ENCODE data around the gene VSIR.

DNA sequence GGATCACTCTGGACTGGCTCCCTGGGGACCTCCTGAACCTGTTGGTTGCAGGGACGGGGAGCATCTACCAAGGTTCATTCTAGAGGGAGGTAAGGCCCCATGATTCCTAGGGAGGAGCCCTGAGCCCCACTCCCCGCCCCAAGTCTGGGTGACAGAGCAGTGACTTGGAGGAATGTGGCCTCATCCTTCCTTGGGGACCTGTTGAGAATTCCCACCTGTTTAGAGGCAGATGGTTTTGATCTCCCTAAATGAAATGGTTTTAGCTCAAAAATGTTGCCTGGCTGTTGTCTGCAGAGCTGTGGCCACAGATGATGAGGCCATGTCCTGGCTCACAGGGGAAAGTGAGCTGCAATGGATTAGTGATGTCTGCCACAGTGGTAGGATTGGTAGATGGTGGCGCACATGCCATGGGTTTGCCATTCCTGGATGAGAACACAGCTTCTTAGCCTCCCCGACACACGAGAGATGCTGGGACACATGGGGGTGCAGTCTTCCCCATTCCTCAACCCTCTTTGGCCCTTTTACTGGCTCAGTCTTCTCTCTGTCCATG, 66.0 kb downstream of the VSIR start:
- TF ChIP-seq POLR2A (IDR thresholded peaks at IDR 0.05): no peak
- TF ChIP-seq, protein P1, sequence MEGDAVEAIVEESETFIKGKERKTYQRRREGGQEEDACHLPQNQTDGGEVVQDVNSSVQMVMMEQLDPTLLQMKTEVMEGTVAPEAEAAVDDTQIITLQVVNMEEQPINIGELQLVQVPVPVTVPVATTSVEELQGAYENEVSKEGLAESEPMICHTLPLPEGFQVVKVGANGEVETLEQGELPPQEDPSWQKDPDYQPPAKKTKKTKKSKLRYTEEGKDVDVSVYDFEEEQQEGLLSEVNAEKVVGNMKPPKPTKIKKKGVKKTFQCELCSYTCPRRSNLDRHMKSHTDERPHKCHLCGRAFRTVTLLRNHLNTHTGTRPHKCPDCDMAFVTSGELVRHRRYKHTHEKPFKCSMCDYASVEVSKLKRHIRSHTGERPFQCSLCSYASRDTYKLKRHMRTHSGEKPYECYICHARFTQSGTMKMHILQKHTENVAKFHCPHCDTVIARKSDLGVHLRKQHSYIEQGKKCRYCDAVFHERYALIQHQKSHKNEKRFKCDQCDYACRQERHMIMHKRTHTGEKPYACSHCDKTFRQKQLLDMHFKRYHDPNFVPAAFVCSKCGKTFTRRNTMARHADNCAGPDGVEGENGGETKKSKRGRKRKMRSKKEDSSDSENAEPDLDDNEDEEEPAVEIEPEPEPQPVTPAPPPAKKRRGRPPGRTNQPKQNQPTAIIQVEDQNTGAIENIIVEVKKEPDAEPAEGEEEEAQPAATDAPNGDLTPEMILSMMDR (IDR thresholded peaks at IDR 0.05): no peak

Measured in testis (tissue), 2 donors.